Stimulated activated naive CD8-positive, alpha-beta T cell treated with anti-CD3 and anti-CD28 coated beads, Interleukin-15, Interleukin-2, amounts not matched to agents 100 ng/mL and 50 ng/mL, for 24 hours (primary cell): Measurements from ENCODE around the gene PEX6.

Experiments used
- H3K27ac Mint-ChIP-seq: one replicate; pipeline ENCODE4 v1.8.0; 2021; ENCODE audit warnings: mild to moderate bottlenecking, mixed read lengths
- H3K27me3 Mint-ChIP-seq: one replicate; pipeline ENCODE4 v1.8.0; 2021; ENCODE audit warnings: mixed read lengths
- H3K36me3 Mint-ChIP-seq: one replicate; pipeline ENCODE4 v1.8.0; 2021; ENCODE audit warnings: low read depth, mixed read lengths
- H3K4me1 Mint-ChIP-seq: one replicate; pipeline ENCODE4 v1.8.0; 2021; ENCODE audit warnings: low read depth, mixed read lengths
- H3K4me3 Mint-ChIP-seq: one replicate; pipeline ENCODE4 v1.8.0; 2021; ENCODE audit warnings: mild to moderate bottlenecking, mixed read lengths
- H3K9me3 Mint-ChIP-seq: one replicate; pipeline ENCODE4 v1.8.0; 2021; ENCODE audit warnings: mixed read lengths

PEX6 gene

DNA sequence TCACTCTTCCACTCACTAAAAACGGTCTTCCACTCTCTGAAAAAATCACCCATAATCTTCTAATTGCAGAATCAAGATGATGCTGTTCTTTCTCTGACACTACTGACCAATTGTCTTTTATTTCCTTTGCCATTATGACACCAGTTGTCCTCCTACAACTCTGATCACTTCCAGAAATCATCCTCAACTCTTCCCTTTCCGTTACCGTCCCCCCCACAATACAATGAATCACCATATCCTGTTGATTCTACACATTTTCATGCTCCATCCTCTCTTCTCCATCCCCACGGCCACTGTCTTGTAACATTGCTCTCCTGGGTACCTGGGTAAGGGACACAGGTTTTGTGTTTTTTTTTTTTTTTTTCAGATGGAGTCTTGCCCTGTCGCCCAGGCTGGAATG, 2.9 kb upstream of the PEX6 start:
- Mint-ChIP-seq H3K4me1 (peaks cover 59% of the 10 kb centered on the region), H3K36me3 (peaks cover 11% of the 10 kb centered on the region), H3K4me3 (no peak overlapping the region), H3K9me3 (no peaks in the 10 kb centered on the region), H3K27ac (peak overlapping the region; percentile 36), H3K27me3 (no peaks in the 10 kb centered on the region)

DNA sequence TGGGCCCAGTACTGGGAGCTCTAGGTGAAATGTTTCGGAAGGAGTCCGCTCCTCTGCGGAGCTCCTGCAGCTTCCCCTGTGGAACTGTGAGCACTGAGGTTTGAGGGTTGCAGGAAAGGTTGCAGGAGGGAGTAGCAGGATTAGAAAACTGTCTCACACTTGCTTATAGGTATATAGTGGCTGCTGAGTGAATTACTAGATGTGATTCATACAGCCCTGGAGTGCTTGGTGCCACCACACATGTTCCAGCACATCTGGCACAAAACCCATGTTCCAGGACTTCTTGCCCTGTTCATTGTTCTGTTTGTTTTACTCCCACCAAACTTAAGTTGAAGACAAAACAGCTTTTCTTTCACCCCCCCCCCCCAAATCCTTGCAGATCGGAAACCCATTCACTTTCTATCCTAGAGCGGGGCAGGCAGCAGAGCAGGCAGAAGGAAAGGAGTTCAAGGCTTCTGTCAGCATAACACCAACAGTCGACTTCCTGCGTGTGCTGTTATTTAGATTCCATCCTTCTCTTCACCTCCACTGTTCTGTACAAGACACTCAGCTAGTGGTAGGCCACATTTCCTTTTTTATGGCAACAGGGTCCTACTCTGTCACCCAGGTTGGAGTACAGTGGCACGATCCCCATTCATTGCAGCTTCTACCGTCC, 669 bp upstream of the PEX6 start:
- H3K27ac Mint-ChIP-seq = peak overlapping the region; percentile 98
- no peaks in the 10 kb centered on the region for H3K9me3 Mint-ChIP-seq
- peak overlapping the region; percentile 95 for H3K4me3 Mint-ChIP-seq
- H3K4me1 Mint-ChIP-seq = peaks cover 58% of the 10 kb centered on the region
- H3K36me3 Mint-ChIP-seq = peaks cover 13% of the 10 kb centered on the region
- no peaks in the 10 kb centered on the region for H3K27me3 Mint-ChIP-seq

DNA sequence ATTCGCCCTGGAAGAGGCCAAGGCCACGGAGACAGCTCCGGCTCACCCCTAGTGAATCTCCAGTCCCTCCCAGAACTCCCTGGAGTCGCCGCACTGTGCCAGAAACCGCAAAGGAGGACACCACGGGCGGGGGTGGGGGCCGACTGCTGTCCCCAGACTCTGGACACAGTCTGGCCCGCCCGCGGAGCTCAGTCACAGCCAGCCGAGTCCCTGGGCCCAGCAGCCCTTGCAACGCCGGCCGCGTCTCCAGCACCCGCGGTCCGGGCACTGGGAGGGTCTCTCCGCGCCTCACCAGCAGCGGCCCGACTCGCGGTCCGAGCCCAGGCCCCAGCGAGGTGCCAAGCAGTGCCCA, 518 bp downstream of the PEX6 start:
- no peaks in the 10 kb centered on the region for H3K27me3 Mint-ChIP-seq
- peaks cover 59% of the 10 kb centered on the region for H3K4me1 Mint-ChIP-seq
- H3K36me3 Mint-ChIP-seq = peaks cover 13% of the 10 kb centered on the region
- H3K9me3 Mint-ChIP-seq = no peaks in the 10 kb centered on the region
- H3K4me3 Mint-ChIP-seq = peak overlapping the region; percentile 93
- H3K27ac Mint-ChIP-seq = peak overlapping the region; percentile 92

DNA sequence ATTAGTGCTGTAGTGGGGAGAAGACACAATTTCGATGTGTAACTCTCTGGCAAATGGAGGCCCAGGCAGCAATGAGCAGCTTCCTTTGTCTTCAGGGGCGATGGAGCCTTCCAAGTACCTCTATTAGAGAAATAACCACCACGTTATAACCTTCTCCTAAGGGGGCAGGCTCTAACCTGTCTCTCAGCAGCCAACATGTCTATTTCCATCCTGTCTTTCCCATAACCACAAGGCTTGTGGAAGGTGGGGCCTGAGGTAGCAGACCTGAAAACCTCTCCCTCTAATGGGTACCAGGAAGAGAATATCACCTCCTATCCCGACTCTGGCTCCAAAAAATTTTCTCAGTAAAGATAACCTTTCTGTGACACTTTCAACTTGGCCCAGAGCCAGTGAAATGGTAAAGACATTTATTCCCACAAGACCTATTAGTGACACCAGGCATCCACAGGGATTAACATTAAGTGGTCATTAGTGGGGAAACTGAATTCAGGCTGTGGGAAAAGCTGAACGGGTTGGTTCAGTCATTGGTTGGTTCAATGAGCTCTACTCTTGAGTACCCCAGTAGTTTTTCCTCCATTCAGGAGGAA, 4.0 kb downstream of the PEX6 start:
- Mint-ChIP-seq H3K27ac (peak overlapping the region; percentile 80), H3K9me3 (no peaks in the 10 kb centered on the region), H3K36me3 (peaks cover 13% of the 10 kb centered on the region), H3K4me1 (peaks cover 64% of the 10 kb centered on the region), H3K27me3 (no peaks in the 10 kb centered on the region), H3K4me3 (no peak overlapping the region)

DNA sequence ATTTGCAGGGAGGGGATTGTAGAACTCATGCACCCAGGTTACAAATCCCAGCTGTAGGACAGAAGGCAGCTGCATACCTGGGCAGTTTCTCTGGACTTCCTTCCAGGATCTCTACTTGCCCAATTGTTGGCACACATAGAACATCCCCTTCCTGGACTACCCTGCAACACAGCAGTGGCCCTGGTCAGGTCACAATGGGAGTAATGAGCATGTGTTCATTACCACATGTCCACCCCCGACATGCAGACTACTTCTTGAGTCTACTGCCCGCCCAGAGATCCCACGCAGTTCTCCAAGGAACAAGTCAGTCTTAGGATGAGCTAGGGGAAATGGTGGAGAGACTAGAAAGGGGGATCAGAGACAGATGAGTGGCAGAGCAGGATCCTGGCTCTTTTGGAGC, 5.1 kb downstream of the PEX6 start:
- Mint-ChIP-seq H3K27ac (no peak overlapping the region), H3K27me3 (no peaks in the 10 kb centered on the region), H3K4me1 (peaks cover 55% of the 10 kb centered on the region), H3K4me3 (no peak overlapping the region), H3K9me3 (no peaks in the 10 kb centered on the region), H3K36me3 (peaks cover 13% of the 10 kb centered on the region)

DNA sequence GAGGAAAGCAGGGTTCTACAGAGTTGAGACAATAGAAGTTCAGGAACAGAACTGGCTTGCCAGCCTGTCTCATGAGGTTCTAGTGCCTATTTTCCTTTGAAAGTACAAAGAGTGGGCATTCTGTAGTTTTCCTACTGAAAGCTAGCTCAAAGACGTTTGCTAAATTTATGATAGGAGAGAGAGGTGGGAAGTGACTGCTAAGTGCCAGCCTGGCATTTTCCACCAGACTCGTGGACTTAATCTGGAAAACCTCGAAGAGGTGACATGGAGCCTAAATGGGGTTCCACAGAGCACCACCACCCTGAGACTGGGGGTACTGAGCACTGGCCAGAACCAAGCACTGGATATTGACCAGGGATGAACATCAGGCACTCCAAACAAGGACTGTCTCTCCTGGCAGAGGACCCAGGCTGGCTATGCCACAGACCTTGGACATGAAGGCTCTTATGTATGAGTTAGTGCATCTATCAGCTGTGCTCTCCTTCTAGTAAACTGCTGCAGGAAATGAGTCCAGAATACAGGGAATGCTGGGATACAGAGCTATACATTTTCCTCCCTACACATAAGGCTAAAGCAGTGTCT, 7.1 kb downstream of the PEX6 start:
- no peaks in the 10 kb centered on the region for H3K9me3 Mint-ChIP-seq
- H3K27ac Mint-ChIP-seq = no peak overlapping the region
- peaks cover 3% of the 10 kb centered on the region for H3K36me3 Mint-ChIP-seq
- peaks cover 43% of the 10 kb centered on the region for H3K4me1 Mint-ChIP-seq
- no peaks in the 10 kb centered on the region for H3K27me3 Mint-ChIP-seq
- H3K4me3 Mint-ChIP-seq = no peak overlapping the region

DNA sequence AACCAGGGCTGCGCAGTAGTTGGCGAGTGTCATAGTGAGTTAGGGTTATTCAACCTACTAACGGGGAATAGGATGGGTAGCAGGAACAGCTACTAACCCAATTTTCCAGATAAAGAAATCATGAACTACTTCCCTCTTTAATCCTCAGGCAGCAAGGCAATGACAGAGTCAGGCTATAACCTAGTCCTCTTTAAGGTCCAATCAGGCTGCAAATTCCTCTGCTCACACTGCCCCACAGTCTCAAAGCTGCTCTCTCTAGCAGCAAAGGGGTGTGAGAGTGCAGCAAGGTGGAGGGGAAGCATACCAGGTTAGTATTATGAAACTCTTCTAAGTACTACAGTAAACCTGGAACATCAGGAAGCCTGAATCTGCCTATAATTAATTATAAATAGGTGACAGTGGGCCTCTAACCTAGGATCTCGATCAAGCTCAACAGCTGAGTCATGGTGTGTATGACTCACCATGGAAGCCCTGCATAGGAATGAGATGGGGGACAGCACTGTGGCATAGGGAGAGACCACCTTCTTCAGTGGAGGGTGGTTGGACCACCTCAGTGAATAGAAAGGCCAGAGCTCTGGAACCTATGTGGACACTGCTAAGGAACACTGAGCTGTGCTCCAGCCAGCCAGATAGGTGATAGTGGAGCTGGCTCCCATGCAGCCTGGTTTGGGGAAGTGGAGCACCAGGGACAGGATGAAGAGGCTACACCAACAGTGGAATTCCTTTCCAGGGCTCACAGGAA, 7.9 kb downstream of the PEX6 start:
- Mint-ChIP-seq H3K4me3 (no peak overlapping the region), H3K27ac (peak overlapping the region; percentile 83), H3K27me3 (no peaks in the 10 kb centered on the region), H3K9me3 (no peaks in the 10 kb centered on the region), H3K4me1 (peaks cover 35% of the 10 kb centered on the region), H3K36me3 (no peaks in the 10 kb centered on the region)

DNA sequence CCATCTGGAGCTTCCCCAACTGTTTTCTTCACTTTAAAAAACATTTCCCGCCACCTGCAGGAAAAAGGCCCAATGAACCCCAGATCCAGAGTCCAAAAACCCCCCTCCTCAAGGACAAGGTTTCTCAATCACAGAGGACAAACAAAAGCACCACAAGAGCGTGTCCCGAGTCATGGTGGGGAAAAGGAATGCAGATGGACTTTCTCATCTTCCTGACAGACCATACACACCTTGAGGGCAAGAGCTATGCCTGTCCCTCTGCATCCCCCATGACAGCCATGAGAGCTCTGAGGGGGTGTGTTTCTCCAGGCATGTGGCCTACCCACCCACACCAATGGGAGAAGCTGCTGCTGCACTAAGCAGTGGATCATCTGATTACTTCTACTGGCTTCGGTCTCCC, 9.0 kb downstream of the PEX6 start:
- no peak overlapping the region for H3K27ac Mint-ChIP-seq
- H3K27me3 Mint-ChIP-seq = no peaks in the 10 kb centered on the region
- H3K9me3 Mint-ChIP-seq = no peaks in the 10 kb centered on the region
- H3K4me1 Mint-ChIP-seq = peaks cover 28% of the 10 kb centered on the region
- H3K36me3 Mint-ChIP-seq = no peaks in the 10 kb centered on the region
- no peak overlapping the region for H3K4me3 Mint-ChIP-seq

DNA sequence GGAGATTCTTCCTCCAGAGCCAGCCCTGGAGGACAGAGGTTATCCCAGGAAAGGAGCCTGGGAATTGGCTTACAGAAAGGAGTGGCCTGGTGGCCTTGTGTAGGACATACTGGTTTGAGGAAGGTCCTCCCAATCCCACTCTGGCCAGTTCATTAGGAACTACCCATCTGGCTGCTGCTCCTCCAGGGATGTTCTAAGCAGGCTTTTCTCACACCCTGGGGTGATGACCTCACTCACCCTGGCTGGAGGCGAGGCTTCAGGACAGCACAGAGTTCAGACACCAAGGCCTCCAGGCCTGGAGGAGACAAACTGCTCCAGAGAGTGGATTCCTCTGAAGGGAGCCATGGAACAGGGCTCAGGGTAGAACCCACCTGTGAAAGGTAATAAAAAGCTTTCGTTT, 9.6 kb downstream of the PEX6 start:
- peaks cover 4% of the 10 kb centered on the region for H3K36me3 Mint-ChIP-seq
- no peaks in the 10 kb centered on the region for H3K9me3 Mint-ChIP-seq
- no peaks in the 10 kb centered on the region for H3K27me3 Mint-ChIP-seq
- no peak overlapping the region for H3K4me3 Mint-ChIP-seq
- no peak overlapping the region for H3K27ac Mint-ChIP-seq
- H3K4me1 Mint-ChIP-seq = peaks cover 23% of the 10 kb centered on the region

DNA sequence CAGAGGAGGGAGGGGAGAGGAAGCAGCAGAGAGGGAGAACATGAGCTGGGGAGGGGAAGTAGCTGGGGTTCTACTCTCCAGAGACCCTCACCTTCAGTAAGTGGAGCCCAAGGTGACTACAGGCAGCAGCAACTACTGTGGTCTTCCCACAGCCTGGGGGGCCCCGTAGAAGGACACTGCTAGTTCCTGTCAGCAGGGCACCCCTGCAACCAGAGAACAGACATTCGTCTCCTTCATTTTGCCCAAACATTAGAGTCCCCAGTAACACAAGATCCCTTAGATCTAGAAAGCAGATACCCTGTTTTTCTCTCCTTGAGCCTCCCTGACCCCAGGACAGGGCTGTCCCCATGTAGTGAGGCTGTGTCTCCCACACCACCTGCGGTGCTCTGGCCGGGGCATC, 10.2 kb downstream of the PEX6 start:
- Mint-ChIP-seq H3K27ac (no peak overlapping the region), H3K36me3 (peaks cover 5% of the 10 kb centered on the region), H3K9me3 (no peaks in the 10 kb centered on the region), H3K4me1 (peaks cover 20% of the 10 kb centered on the region), H3K4me3 (no peak overlapping the region), H3K27me3 (no peaks in the 10 kb centered on the region)

DNA sequence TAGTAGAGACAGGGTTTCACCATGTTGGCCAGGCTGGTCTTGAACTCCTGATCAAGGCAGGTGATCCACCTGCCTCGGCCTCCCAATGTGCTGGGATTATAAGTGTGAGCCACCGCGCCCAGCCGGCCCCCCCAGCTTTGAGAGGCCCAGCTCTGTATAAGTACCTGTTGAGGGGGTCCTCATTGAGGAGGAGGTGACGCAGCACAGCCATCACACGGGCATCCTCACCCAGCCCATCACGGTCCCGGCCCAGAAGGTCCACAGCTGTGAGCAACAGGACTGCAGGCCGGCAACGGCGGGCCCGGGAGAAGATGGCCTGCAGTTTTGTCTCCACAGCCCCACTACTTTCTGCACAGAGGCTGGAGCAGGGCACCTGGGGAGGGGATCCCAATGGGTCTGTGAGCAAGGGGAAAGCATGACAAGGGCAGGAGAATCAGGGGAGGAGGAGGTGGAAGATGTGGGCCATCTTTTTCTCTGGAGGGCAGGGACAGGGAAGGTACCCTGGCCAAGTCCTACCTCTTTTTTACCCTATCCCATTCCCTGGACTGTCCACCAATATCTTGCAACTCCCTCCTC, 10.8 kb downstream of the PEX6 start:
- Mint-ChIP-seq H3K27me3 (no peaks in the 10 kb centered on the region), H3K36me3 (peaks cover 5% of the 10 kb centered on the region), H3K4me3 (no peak overlapping the region), H3K4me1 (peaks cover 18% of the 10 kb centered on the region), H3K9me3 (no peaks in the 10 kb centered on the region), H3K27ac (no peak overlapping the region)

DNA sequence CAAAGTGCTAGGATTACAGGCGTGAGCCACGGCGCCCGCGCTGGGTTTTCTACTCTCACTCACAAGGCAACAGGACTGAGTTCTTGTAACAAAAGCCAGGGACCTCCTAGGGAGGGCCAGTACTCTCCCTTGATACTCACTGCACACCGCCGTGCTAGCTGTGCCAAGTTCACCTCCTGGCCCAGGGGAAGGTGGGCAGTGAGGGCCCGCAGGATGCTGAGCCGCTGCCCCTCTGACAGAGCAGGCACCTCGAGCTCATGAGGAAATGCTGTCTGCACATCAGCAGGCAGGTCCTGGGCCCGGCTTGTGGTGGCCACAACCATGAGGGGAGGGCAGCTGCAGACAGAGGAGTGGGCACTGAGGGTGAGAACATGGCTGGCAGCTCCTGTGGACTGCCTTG, 11.8 kb downstream of the PEX6 start:
- H3K9me3 Mint-ChIP-seq = no peaks in the 10 kb centered on the region
- peaks cover 18% of the 10 kb centered on the region for H3K4me1 Mint-ChIP-seq
- H3K4me3 Mint-ChIP-seq = no peak overlapping the region
- peaks cover 5% of the 10 kb centered on the region for H3K36me3 Mint-ChIP-seq
- no peak overlapping the region for H3K27ac Mint-ChIP-seq
- H3K27me3 Mint-ChIP-seq = no peaks in the 10 kb centered on the region

DNA sequence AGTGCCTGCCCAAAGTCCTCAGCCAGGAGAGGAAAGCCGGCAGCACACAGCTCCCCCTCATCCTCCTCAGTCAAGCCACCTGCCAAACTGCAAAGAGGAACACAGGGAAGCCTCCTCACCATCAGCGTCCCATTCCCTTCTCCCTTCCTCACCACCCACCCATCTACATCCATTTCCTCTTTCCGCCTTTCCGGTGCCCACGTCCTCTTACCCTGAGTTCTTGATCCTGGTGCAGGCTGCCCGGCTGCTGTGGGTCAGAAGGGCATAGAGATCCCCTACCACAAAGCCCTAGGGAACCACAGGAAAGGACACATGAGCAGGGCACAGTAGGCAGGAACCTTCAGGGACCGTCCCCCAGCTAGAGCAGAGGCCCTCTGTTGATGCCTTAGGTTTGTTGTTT, 12.4 kb downstream of the PEX6 start:
- Mint-ChIP-seq H3K27ac (no peak overlapping the region), H3K9me3 (no peaks in the 10 kb centered on the region), H3K27me3 (no peaks in the 10 kb centered on the region), H3K4me1 (peaks cover 14% of the 10 kb centered on the region), H3K36me3 (peaks cover 11% of the 10 kb centered on the region), H3K4me3 (no peak overlapping the region)

DNA sequence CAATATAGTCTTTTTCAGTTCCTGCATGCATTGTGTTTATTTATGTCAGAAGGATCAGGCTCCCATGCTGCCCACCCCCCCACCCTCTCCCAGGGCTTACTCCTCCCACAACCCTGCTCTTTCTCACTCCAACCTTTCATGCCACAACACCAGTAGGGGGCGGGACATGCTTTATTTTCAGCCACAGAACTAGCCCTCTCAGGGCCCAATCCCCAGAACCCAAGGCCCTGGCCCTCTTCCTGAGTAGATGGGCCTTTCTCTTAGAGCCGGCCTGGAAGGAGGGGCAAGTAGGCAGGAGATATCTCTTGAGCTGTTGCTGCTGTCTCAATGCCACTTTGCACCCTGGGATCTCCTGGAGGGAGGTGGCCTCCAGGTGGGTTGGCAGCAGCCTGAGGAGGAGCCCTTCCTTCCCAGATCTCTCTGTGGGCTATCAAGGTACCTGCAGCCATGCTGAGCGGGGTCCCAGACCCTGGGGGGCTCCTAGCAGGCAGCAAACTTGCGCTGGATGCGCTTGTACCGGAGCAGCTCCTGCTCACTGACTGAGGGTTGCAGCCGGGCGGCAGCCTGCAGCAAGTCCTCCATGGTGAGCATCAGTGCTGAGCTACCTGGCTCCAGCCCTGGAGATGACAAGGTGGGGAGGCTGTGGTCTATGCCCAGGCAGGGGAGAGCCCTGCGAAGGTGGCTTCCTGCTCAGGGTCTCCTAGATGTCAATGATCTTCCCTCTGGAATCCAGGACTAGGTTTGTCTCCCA, 15.0 kb downstream of the PEX6 start:
- Mint-ChIP-seq H3K27me3 (no peaks in the 10 kb centered on the region), H3K36me3 (peaks cover 11% of the 10 kb centered on the region), H3K4me1 (peaks cover 9% of the 10 kb centered on the region), H3K27ac (no peak overlapping the region), H3K9me3 (no peaks in the 10 kb centered on the region), H3K4me3 (no peak overlapping the region)
